Measurements from ENCODE around the gene PRR33.

Gene PRR33

DNA sequence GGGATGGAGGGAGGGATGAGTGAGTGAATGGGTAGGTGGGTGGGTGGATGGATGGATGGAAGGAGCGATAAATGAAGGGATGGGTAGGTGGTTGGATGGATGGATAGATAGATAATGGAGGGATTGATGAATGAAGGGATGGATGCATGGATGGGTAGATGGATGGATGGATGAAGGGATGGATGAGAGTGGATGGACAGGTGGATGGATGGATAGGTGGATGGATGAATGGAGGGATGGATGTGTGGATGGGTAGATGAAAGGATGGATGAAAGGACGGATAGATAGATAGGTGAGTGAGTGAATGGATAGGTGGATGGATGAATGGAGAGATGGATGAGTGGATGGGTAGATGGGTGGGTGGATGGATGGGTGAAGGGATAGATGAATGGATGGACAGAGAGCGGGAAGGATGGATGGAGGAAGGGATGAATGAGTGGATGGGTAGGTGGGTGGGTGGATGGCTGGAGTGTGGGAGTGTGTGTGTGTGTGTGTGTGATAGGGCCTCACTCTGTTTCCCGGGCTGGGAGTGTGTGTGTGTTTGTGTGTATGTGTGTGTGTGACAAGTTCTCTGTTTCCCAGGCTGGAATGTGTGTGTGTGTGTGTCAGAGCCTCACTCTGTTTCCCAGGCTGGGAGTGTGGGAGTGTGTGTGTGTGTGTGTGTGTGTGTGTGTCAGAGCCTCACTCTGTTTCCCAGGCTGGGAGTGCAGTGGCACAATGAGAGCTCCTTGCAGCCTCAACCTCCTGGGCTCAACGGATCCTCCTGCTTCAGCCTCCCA lies 2.1 kb upstream of the PRR33 start:
- no peaks in the 10 kb centered on the region for H3K36me3 ChIP-seq (ENCODE audit: insufficient read depth)
- H3K4me3 ChIP-seq (IDR thresholded peaks at IDR 0.05; ENCODE audit: insufficient read depth, low read depth, low read length) = no peak overlapping the region
- no peak overlapping the region for H3K9ac ChIP-seq
- no peaks in the 10 kb centered on the region for H3K4me1 ChIP-seq (ENCODE audit: low read depth, poor library complexity, severe bottlenecking)
- no peak overlapping the region for H3K27ac ChIP-seq
- H4K20me1 ChIP-seq (ENCODE audit: insufficient read depth) = no peaks in the 10 kb centered on the region
- TF ChIP-seq CTCF (conservative IDR thresholded peaks at IDR 0.05; ENCODE audit: low read depth, low read length) = no peak
- H3K79me2 ChIP-seq (ENCODE audit: insufficient read depth, low read depth) = no peaks in the 10 kb centered on the region
- H2AFZ ChIP-seq (ENCODE audit: low read depth) = no peak overlapping the region
- H3K27me3 ChIP-seq (ENCODE audit: insufficient read depth, low read depth) = peaks cover 84% of the 10 kb centered on the region
- H3K4me2 ChIP-seq = no peak overlapping the region

GRCh38 chr11:1892558-1892957 lies 863 bp upstream of the PRR33 start:
- Histone ChIP-seq H3K79me2 (ENCODE audit: insufficient read depth, low read depth) (no peaks in the 10 kb centered on the region), H4K20me1 (ENCODE audit: insufficient read depth) (no peaks in the 10 kb centered on the region), H3K27ac (no peak overlapping the region), H3K36me3 (ENCODE audit: insufficient read depth) (no peaks in the 10 kb centered on the region), H3K9ac (no peak overlapping the region), H3K4me3 (IDR thresholded peaks at IDR 0.05; ENCODE audit: insufficient read depth, low read depth, low read length) (no peak overlapping the region), H2AFZ (ENCODE audit: low read depth) (no peak overlapping the region), H3K4me2 (no peak overlapping the region), H3K4me1 (ENCODE audit: low read depth, poor library complexity, severe bottlenecking) (no peaks in the 10 kb centered on the region), H3K27me3 (ENCODE audit: insufficient read depth, low read depth) (peaks cover 81% of the 10 kb centered on the region)
- TF ChIP-seq CTCF (conservative IDR thresholded peaks at IDR 0.05; ENCODE audit: low read depth, low read length) = no peak

DNA sequence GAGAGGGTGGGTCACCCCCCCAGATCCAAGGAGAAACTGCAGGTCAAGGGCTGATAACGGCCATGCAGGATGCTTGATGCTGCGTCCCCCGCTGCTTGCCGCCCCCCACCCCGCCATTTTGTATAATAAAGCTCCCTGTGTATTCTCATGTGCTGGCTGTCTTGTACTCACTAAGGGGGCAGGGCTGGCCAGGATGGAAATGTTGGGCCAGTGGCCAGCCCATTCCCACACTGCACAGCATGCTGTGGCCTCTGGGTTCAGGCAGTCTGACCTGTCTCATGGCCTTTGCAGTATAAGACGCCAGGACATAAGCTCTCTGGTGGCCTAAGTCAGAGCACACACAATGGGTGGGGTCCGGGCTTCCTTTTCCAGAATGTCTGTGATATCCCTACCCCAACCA lies 421 bp upstream of the PRR33 start:
- Histone ChIP-seq H4K20me1 (ENCODE audit: insufficient read depth) (no peaks in the 10 kb centered on the region), H3K79me2 (ENCODE audit: insufficient read depth, low read depth) (no peaks in the 10 kb centered on the region), H3K36me3 (ENCODE audit: insufficient read depth) (no peaks in the 10 kb centered on the region), H3K27me3 (ENCODE audit: insufficient read depth, low read depth) (peaks cover 77% of the 10 kb centered on the region), H3K4me1 (ENCODE audit: low read depth, poor library complexity, severe bottlenecking) (no peaks in the 10 kb centered on the region), H3K27ac (no peak overlapping the region), H3K9ac (no peak overlapping the region), H3K4me2 (no peak overlapping the region), H2AFZ (ENCODE audit: low read depth) (no peak overlapping the region), H3K4me3 (IDR thresholded peaks at IDR 0.05; ENCODE audit: insufficient read depth, low read depth, low read length) (no peak overlapping the region)
- no peak for TF ChIP-seq CTCF (conservative IDR thresholded peaks at IDR 0.05; ENCODE audit: low read depth, low read length)

DNA sequence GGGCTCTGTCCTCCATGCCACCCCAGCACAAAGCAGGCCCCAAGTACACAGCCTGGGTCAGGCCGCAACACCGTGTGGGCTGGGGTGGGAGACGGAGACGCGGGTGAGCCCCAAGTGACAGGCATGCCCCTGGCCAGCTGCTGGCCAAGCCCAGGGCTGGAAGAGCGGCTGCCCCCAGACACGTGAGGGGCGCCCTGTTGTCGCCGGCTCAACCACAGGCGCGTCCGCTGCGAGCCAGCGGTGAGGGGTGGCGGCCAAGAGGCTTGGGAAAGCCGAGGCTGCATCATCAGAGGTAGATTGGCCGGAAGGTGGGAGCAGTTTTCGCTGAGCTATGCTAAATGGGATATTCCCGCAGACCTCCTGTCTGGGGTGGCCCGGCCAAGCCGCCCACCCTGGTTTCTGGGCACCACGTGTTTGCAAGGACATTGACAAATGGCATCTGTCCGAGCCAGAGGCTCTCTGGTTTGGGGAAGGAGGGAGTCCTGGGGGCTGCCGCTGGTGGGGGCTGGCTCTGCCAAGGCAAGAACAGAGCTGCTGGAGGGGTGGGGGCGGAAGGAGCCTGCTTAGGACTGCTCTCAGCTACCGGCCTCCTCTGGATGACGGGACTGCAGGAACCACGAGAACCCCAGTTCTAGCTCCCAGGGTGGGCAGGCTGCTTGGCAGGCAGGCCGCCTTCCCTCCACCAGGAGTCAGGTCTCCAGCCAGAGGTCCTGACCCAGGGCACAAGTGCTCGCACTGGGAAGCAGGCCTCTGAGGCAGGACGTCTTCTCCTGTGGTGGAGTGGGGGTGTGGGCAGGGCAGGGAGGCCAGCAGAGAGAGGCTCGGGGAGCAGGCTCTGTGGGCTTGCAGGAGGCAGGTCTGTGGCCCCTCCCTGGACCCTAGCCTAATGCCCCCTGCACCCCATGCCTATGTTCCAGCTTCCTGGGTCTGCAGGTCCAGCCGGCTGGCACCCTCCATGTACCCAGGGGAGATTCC lies 552 bp downstream of the PRR33 start:
- Histone ChIP-seq H3K4me2 (no peak overlapping the region), H3K36me3 (ENCODE audit: insufficient read depth) (no peaks in the 10 kb centered on the region), H4K20me1 (ENCODE audit: insufficient read depth) (no peaks in the 10 kb centered on the region), H3K4me1 (ENCODE audit: low read depth, poor library complexity, severe bottlenecking) (no peaks in the 10 kb centered on the region), H3K79me2 (ENCODE audit: insufficient read depth, low read depth) (no peaks in the 10 kb centered on the region), H3K27me3 (ENCODE audit: insufficient read depth, low read depth) (peaks cover 72% of the 10 kb centered on the region), H3K9ac (no peak overlapping the region), H2AFZ (ENCODE audit: low read depth) (no peak overlapping the region), H3K4me3 (IDR thresholded peaks at IDR 0.05; ENCODE audit: insufficient read depth, low read depth, low read length) (no peak overlapping the region), H3K27ac (no peak overlapping the region)
- no peak for TF ChIP-seq CTCF (conservative IDR thresholded peaks at IDR 0.05; ENCODE audit: low read depth, low read length)
